Neural cell (in vitro differentiated cells): ENCODE results near the gene PHACTR3.

ENCODE experiments used
- CTCF ChIP-seq: fragments of 450-650 bp; IDR thresholded peaks from 2 replicates; pipeline ENCODE4 v1.5.1; 2014; ENCODE audit warnings: antibody characterized with exemption, mild to moderate bottlenecking, moderate library complexity; ENCODE audit not compliant: poor library complexity, severe bottlenecking
- EP300 ChIP-seq: fragments of 450-650 bp; conservative IDR thresholded peaks from 2 replicates; pipeline ENCODE4 v1.6.1; 2014; ENCODE audit warnings: antibody characterized with exemption, mild to moderate bottlenecking, moderate library complexity; ENCODE audit not compliant: poor library complexity, severe bottlenecking
- EZH2 ChIP-seq: fragments of 200-600, 300-800 bp; shearing (Covaris generic), sonication (generic); IDR thresholded peaks from 2 replicates; pipeline ENCODE4 v1.6.1; 2014; ENCODE audit warnings: antibody characterized with exemption, low read length, borderline replicate concordance, mild to moderate bottlenecking; ENCODE audit not compliant: insufficient read depth, poor library complexity, severe bottlenecking
- MXI1 ChIP-seq: fragments of 450-650 bp; conservative IDR thresholded peaks from 2 replicates; pipeline ENCODE4 v1.6.1; 2014; ENCODE audit warnings: antibody characterized with exemption, mild to moderate bottlenecking; ENCODE audit not compliant: poor library complexity, severe bottlenecking
- SMC3 ChIP-seq: fragments of 450-650 bp; conservative IDR thresholded peaks from 2 replicates; pipeline ENCODE4 v1.6.1; 2014; ENCODE audit warnings: antibody characterized with exemption, mild to moderate bottlenecking, moderate library complexity; ENCODE audit not compliant: poor library complexity

DNA sequence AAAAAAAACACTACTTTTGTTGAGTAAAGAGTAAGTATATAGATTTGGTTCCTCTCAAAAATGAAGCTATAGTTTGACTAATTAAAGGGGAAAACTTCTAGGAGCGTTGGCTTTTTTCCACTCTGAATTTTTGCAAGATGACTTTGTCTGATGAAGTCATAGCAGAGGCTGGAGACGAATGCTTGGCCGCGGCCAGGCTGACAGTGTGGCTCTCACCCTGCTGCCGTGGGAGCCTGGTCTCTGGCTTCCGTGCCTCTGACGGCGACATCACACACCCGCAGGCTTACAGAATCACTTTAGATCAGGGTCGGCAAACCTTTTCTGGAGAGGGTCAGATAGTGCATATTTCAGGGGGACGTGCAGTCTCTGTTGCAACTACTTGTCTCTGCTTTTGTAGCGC, 145.0 kb downstream of the PHACTR3 start:
- TF ChIP-seq EZH2 (no peak), CTCF (no peak), SMC3 (no peak), MXI1 (no peak), EP300 (no peak)
